ENCODE data around the gene SEMA4G. TPM values are rescaled to one million over a fixed set of nuclear protein-coding genes. Genes with fewer than 3 reads are reported as not detected.

Gene SEMA4G, protein sequence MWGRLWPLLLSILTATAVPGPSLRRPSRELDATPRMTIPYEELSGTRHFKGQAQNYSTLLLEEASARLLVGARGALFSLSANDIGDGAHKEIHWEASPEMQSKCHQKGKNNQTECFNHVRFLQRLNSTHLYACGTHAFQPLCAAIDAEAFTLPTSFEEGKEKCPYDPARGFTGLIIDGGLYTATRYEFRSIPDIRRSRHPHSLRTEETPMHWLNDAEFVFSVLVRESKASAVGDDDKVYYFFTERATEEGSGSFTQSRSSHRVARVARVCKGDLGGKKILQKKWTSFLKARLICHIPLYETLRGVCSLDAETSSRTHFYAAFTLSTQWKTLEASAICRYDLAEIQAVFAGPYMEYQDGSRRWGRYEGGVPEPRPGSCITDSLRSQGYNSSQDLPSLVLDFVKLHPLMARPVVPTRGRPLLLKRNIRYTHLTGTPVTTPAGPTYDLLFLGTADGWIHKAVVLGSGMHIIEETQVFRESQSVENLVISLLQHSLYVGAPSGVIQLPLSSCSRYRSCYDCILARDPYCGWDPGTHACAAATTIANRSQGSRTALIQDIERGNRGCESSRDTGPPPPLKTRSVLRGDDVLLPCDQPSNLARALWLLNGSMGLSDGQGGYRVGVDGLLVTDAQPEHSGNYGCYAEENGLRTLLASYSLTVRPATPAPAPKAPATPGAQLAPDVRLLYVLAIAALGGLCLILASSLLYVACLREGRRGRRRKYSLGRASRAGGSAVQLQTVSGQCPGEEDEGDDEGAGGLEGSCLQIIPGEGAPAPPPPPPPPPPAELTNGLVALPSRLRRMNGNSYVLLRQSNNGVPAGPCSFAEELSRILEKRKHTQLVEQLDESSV
- 80.4 TPM for total RNA-seq

GRCh38 chr10:100969187-100970075 lies at the start of gene SEMA4G:
Gene SEMA4G, plus strand, starts transcription at chr10:100969504. Its CDS starts 3,409 bp downstream, at chr10:100972913.
- ATAC-seq (peak; percentile 61), DNase-seq (ENCODE audit: low spot score) (peak; percentile 69)

GRCh38 chr10:100923580-100923979 lies 45.7 kb upstream of the SEMA4G start:
- ATAC-seq (no peak), DNase-seq (ENCODE audit: low spot score) (no peak)

- no peak for ATAC-seq
- no peak for DNase-seq (ENCODE audit: low spot score)
Measured at GRCh38 chr10:100927266-100927665, 42.0 kb upstream of the SEMA4G start.

DNA sequence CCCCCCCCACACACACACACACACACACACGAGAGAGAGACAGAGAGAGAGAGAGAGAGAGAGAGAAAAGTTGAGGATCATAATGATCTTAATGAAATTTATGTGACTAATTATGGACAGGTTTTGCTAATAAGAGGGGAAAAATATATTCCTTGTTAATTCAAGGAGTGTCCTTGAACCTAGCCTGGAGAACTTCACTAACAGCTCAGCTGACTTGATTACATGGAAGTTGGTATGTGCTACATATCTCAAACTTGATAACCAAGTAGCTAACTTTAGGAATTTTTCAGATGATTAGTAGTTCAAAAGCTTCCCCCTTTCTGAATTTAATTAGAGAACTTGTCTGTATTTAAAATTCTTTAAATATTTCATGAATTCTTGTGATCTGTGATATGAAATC lies 41.3 kb upstream of the SEMA4G start:
- DNase-seq (ENCODE audit: low spot score) (no peak), ATAC-seq (no peak)

GRCh38 chr10:100930368-100930767 lies 38.9 kb upstream of the SEMA4G start:
- peak; percentile 40 for ATAC-seq
- no peak for DNase-seq (ENCODE audit: low spot score)

GRCh38 chr10:100934084-100934659 lies 35.1 kb upstream of the SEMA4G start:
- no peak for ATAC-seq
- DNase-seq (ENCODE audit: low spot score), result no peak

GRCh38 chr10:100939763-100940344 lies 29.4 kb upstream of the SEMA4G start:
- ATAC-seq (no peak), DNase-seq (ENCODE audit: low spot score) (no peak)

GRCh38 chr10:100942229-100942628 lies 27.1 kb upstream of the SEMA4G start:
- DNase-seq (ENCODE audit: low spot score) (no peak), ATAC-seq (no peak)

DNA sequence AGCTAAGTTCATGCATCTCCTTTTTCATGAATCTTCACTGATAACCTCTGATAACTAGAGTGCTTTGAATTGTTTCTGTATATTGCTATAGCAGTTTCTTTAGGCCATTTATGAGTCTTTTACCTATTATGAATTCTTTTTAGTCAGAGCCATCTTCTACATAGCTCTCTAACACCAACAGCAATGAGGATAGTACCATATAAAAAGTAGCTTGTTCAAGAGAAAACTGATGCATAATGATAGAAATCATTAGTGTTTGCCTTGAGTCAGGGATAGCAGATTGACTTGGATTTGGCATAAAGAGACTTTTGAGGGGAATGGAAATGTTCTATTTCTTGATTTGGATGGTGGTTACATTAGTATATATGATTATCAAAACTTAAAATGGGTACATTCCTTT lies 25.8 kb upstream of the SEMA4G start:
- no peak for ATAC-seq
- DNase-seq (ENCODE audit: low spot score), result no peak

DNA sequence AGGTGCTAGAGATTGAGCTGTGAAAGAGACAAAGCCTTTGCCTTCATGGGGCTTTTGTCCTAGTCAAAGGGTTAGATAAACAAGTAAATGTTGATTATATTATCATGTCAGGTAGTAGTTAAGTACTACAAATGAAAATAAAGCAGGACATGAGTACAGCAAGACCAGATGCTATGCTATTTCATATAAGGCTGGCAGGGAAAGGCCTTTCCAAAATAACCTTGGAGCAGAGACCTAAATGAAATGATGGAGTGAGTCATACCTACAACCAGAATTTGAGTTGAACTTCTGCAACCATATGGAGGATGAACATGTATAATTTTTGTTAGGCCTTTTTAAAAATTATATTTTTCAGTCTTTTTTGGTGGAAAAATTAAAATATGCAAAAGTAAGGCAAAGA lies 23.6 kb upstream of the SEMA4G start:
- DNase-seq (ENCODE audit: low spot score) (no peak), ATAC-seq (no peak)

DNA sequence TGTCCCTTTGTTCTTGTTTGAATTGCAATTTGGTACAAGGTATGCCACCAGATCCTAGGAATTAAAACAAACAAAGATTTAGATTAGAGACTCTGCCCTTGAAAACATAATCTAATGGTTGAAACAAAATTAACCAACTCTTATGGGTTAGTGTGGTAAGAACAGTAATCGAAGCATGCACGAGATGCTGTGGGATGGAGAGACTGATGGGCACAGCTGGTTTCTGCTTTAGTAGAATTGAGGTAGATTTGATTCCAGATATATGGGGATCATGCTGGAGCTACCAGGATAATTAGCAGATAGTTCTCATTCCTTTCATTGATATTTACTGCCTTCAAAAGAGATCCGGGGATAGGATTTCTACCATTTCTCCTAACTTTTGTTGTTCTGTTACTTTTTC lies 20.4 kb upstream of the SEMA4G start:
- ATAC-seq (no peak), DNase-seq (ENCODE audit: low spot score) (no peak)

- ATAC-seq, result no peak
Measured at GRCh38 chr10:100960251-100960650, 9.1 kb upstream of the SEMA4G start.

GRCh38 chr10:100962351-100963080 lies 6.8 kb upstream of the SEMA4G start:
- DNase-seq (ENCODE audit: low spot score), result no peak
- ATAC-seq, result no peak

More at GRCh38 chr10:100960251-100960650, 9.1 kb upstream of the SEMA4G start:
- DNase-seq (ENCODE audit: low spot score), result no peak

GRCh38 chr10:100963826-100964225 lies 5.5 kb upstream of the SEMA4G start:
- peak; percentile 58 for ATAC-seq
- DNase-seq (ENCODE audit: low spot score), result no peak

DNA sequence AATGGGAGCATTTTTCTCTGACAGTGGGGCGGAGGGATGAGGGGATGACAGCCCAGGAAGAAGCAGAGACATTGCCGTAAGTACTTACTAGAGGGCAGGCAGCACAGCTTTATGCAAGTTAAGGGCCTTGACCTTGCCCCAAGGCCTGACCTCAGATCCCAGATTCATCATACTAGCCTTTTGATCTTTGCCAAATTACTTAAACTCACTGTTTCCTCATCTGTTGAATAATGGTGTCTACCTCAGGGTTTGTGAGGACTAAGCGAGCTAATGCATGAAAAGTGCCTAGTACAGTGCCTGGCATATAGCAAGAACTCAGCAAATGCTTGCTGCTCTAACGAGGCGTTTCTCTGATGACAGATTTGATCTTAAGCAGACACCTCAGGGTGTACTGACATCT lies 3.5 kb upstream of the SEMA4G start:
- ATAC-seq (no peak), DNase-seq (ENCODE audit: low spot score) (no peak)

DNA sequence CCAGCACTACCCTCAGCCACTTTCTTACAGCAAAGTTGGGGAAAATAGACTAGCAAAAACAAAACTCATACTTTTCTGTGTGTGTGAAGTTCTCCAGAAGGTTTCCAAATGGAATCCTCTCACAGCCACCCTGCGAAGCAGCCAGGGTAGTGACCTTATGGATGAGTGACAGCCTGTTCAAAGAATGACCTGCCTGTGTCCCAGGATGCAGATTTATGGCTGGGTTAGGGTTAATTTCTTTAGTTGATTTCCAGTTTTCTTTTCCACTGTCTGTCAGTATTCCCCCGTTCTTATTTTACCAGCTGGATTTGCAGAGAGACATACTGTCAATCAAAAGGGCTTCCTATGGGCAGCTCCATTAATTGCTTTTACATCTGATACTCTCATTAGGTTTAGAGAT lies 2.4 kb upstream of the SEMA4G start:
- ATAC-seq (no peak), DNase-seq (ENCODE audit: low spot score) (no peak)

GRCh38 chr10:100967332-100967731 lies 2.0 kb upstream of the SEMA4G start:
- ATAC-seq (no peak), DNase-seq (ENCODE audit: low spot score) (no peak)

GRCh38 chr10:100968062-100968736 lies 1.1 kb upstream of the SEMA4G start:
- peak; percentile 29 for DNase-seq (ENCODE audit: low spot score)
- no peak for ATAC-seq

DNA sequence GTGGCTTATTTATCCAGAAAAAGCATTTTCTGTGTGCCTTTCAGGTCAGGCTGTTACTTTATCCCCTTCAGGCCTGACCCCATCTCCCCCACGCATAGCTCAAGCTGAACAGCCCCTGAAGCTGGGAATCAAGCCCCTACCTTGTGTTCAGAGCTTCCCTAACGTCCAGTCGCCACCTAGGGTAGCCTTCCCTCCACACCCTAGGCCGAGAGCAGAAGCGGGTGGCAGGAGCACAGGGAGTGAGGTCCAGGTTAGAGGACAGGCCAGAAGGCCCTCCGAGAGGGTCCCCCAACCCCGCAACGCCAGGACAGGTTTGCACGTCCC lies 479 bp upstream of the SEMA4G start:
- DNase-seq (ENCODE audit: low spot score) (no peak), ATAC-seq (peak; percentile 9)

Data from left lobe of liver (tissue), 2 donors.